Adrenal gland (tissue), 12 donors: ENCODE measurements around the gene TM4SF20. TPM values are rescaled to one million over a fixed set of nuclear protein-coding genes. Genes with fewer than 3 reads are reported as not detected.

Experiments used
- DNase-seq, 7 donors: peaks; one replicate each; pipeline ENCODE4 v3.0.0-alpha.2; 2019 to 2020
- H3K27ac ChIP-seq, 5 donors: fragments of 200-600 bp; sonication (generic) in 4 of 5; 1 replicate in 3 of 5; 2 replicates in 2 of 5; pipeline versions ENCODE4 v1.5.1 to v1.8.0; 2016 to 2020; ENCODE audit warnings: mild to moderate bottlenecking in 1 of 5
- H3K27me3 ChIP-seq: fragments of 200-600 bp; 2 replicates; pipeline ENCODE4 v1.8.0; 2021
- H3K36me3 ChIP-seq, 2 donors: fragments of 200-600 bp; replicated peaks in 1 of 2; 1 replicate in 1 of 2; 2 replicates in 1 of 2; pipeline versions ENCODE4 v1.5.1 to v1.8.0; 2018 to 2022
- H3K4me1 ChIP-seq, 2 donors: fragments of 200-600 bp; replicated peaks in 1 of 2; 1 replicate in 1 of 2; 2 replicates in 1 of 2; pipeline versions ENCODE4 v1.5.1 to v1.8.0; 2018 to 2021
- H3K4me3 ChIP-seq, 4 donors: fragments of 200-600 bp; sonication (generic) in 3 of 4; one replicate each; pipeline ENCODE4 v1.5.1; 2016 to 2018
- H3K9me3 ChIP-seq, 3 donors: fragments of 200-600 bp; sonication (generic) in 1 of 3; replicated peaks in 1 of 3; 1 replicate in 2 of 3; 2 replicates in 1 of 3; pipeline versions ENCODE4 v1.5.1 to v1.8.0; 2016 to 2021
- CTCF ChIP-seq, 6 experiments: fragments of 450-650 bp in 4 of 6; fragments of 200-600 bp in 2 of 6; sonication (generic) in 1 of 6; IDR thresholded peaks; 1 replicate in 5 of 6; 2 replicates in 1 of 6; pipeline versions ENCODE4 v1.5.1 to v1.8.0; 2016 to 2021; ENCODE audit warnings: antibody characterized with exemption in 6 of 6, mild to moderate bottlenecking in 2 of 6, moderate library complexity in 1 of 6
- POLR2A ChIP-seq, 2 donors: fragments of 450-650 bp; IDR thresholded peaks; one replicate each; pipeline ENCODE4 v1.6.1; 2017; ENCODE audit warnings: antibody characterized with exemption in 2 of 2, mild to moderate bottlenecking in 2 of 2, moderate library complexity in 1 of 2
- WGBS, 4 donors: extraction: QIAGEN DNeasy Blood & Tissue Kit in 2 of 4; methylation state at CpG; one replicate each; pipeline versions ENCODE4 v1.1.5 to v1.1.7; 2013 to 2017; 5-methylcytosine and 5-hydroxymethylcytosine counted together
- intact Hi-C, 2 donors: fragments of 100-400 bp; cut with DNase I; formaldehyde crosslinking; loops; one replicate each; pipeline versions ENCODE4 v1.14.1 to v1.15.0; 2022 to 2023
- polyA plus RNA-seq, 3 donors: library from polyadenylated mRNA; stranded (reverse); fragments of 200-250 nt in 2 of 3; fragments of 350-450 nt in 1 of 3; fragmentation: Illumina TruSeq in 1 of 3; extraction: RNeasy Lipid Tissue Mini Kit (QIAGEN cat#74804) in 1 of 3; gene quantifications; one replicate each; pipeline ENCODE4 v1.2.3, GENCODE V29; 2013 to 2014
- total RNA-seq, 9 donors: library from RNA; depleted of rRNA in 4 of 9; stranded (reverse); fragments of >200 nt in 4 of 9; fragments of 120-200 nt in 1 of 9; fragmentation: NEBNext Ultra II Directional in 1 of 9; extraction: Animal tissue kit (Norgen Biotek cat#: 25700) in 1 of 9; gene quantifications; one replicate each; pipeline versions ENCODE4 v1.1.0 to v1.2.4, GENCODE V29; 2013 to 2023
- donor health status: healthy with polysubstance abuse.
- donor health status: Bipolar disorder and iron deficiency.
- donor health status: DM: yes; HTN: yes; CAD: no.
- donor health status: DM: no; HTN: no; CAD: no.
- donor health status: DM: no; HTN: no; CAD: no.
- donor health status: DM: yes; HTN: yes; CAD: no.

Gene TM4SF20
- total and polyA plus RNA-seq, 12 donors: 0.14 TPM; not detected in 11

- no peaks in the 10 kb centered on the region for H3K27me3 ChIP-seq
- no peak overlapping the region for H3K4me3 ChIP-seq
- H3K9me3 ChIP-seq: no peaks in the 10 kb centered on the region
- no peaks in the 10 kb centered on the region for H3K4me1 ChIP-seq
- TF ChIP-seq POLR2A (IDR thresholded peaks at IDR 0.05) (no peak), CTCF (IDR thresholded peaks at IDR 0.05) (no peak)
- no peaks in the 10 kb centered on the region for H3K36me3 ChIP-seq
- peak in 1 of 7 donors; percentile 1 for DNase-seq
- intact Hi-C loops: no loop called here
- no peak overlapping the region for H3K27ac ChIP-seq
- WGBS, 4 donors: 54 to 77% (median 58%) methylated on average over 4 of the region's 4 CpGs
Observed at GRCh38 chr2:227398684-227399670, 19.9 kb upstream of the TM4SF20 start.

- no peak overlapping the region for H3K27ac ChIP-seq
- no peaks in the 10 kb centered on the region for H3K4me1 ChIP-seq
- intact Hi-C loops: no loop called here
- WGBS, 4 donors: 55 to 78% (median 65%) methylated on average over 4 of the region's 4 CpGs
- H3K27me3 ChIP-seq: no peaks in the 10 kb centered on the region
- no peaks in the 10 kb centered on the region for H3K36me3 ChIP-seq
- H3K4me3 ChIP-seq: no peak overlapping the region
- TF ChIP-seq CTCF (IDR thresholded peaks at IDR 0.05) (no peak), POLR2A (IDR thresholded peaks at IDR 0.05) (no peak)
- DNase-seq: peak in 1 of 7 donors; percentile 34
- no peaks in the 10 kb centered on the region for H3K9me3 ChIP-seq
Observed at GRCh38 chr2:227397562-227397961, 18.5 kb upstream of the TM4SF20 start.

GRCh38 chr2:227395556-227395955 lies 16.4 kb upstream of the TM4SF20 start:
- 63 to 76% (median 65%) methylated on average over 1 of the region's 1 CpG for WGBS, 4 donors
- DNase-seq: peak in 1 of 7 donors; percentile 7

More at GRCh38 chr2:227395556-227395955, 16.4 kb upstream of the TM4SF20 start:
- intact Hi-C loops: no loop called here
- H3K4me1 ChIP-seq: no peaks in the 10 kb centered on the region
- no peaks in the 10 kb centered on the region for H3K9me3 ChIP-seq
- no peaks in the 10 kb centered on the region for H3K27me3 ChIP-seq
- TF ChIP-seq CTCF (IDR thresholded peaks at IDR 0.05) (no peak), POLR2A (IDR thresholded peaks at IDR 0.05) (no peak)
- H3K36me3 ChIP-seq: no peaks in the 10 kb centered on the region
- H3K4me3 ChIP-seq: no peak overlapping the region
- H3K27ac ChIP-seq: no peak overlapping the region
